ENCODE data around the gene PLEKHD1.
"Not testable (repeated sequence)": the region's sequence is repeated elsewhere in the genome, so short reads cannot be mapped to it uniquely, and the experiment has no call there.

The PLEKHD1 gene

GRCh38 chr14:69484444-69485314 is at the start of gene PLEKHD1:
Gene PLEKHD1, plus strand, starts transcription at chr14:69484728. Its CDS starts 238 bp downstream, at chr14:69484966.
- no peak for DNase-seq

- no peak for DNase-seq
Observed at GRCh38 chr14:69439521-69440270, 44.8 kb upstream of the PLEKHD1 start.

- no peak for DNase-seq
Observed at GRCh38 chr14:69441948-69442347, 42.6 kb upstream of the PLEKHD1 start.

DNA sequence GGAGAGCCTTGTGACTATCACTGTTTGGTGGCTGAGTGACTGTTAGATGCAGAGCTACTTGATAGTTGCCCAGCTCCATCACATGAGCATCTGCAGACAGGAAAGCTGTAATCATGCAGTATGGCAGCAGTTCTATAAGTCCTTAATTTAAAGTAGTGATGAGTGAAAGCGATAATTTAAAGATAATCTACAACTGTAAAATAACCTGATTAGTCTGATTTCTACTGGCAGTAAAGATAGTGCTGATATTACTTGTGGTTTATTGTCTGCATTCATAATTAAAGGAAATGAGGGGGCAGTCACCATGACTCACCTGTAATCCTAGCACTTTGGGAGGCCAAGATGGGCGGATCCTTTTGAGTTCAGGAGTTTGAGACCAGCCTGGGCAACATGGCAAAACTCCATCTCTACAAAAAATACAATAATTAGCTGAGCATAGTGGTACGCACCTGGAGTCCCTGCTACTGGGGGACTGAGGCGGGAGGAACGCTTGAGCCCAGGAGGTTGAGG is 41.2 kb upstream of the PLEKHD1 start:
- DNase-seq, result no peak

DNA sequence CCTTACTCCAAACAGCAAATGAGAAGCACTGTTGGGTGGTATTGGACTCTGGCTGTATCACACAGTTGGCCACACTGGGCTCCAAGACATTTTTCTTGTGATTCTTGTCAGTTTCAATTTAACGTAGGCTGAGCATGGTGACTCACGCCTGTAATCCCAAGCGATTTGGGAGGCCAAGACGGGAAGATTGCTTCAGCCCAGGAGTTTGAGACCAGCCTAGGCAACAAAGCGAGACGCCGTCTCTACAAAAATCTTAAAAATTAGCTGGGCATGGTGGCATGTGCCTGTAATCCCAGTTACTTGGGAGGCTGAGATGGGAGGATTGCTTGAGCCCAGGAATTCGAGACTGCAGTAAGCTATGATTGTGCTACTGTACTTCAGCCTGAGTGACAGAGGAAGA is 35.3 kb upstream of the PLEKHD1 start:
- no peak for DNase-seq

- no peak for DNase-seq
Observed at GRCh38 chr14:69451941-69452340, 32.6 kb upstream of the PLEKHD1 start.

DNA sequence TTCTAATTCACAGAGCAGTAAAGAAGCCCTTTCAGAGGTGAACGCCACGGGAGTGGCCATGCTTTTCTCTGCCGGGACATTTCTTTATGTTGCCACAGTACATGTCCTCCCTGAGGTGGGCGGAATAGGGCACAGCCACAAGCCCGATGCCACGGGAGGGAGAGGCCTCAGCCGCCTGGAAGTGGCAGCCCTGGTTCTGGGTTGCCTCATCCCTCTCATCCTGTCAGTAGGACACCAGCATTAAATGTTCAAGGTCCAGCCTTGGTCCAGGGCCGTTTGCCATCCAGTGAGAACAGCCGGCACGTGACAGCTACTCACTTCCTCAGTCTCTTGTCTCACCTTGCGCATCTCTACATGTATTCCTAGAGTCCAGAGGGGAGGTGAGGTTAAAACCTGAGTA is 26.2 kb upstream of the PLEKHD1 start:
- no peak for DNase-seq

DNA sequence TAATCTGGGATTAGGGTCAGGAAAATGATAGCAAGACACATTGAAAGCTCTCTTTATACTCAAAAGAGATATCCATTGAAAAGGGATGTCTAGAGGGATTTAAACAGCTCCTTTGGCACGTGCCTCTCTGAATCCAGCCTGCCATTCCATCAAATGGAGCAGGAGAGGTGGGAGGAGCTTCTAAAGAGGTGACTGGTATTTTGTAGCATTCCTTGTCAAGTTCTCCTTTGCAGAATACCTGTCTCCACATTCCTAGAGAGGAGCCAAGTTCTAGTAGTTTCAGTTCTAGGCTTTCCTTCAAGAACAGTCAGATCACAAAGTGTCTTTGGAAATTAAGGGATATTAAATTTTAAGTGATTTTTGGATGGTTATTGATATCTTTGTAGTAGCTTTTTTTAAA is 25.4 kb upstream of the PLEKHD1 start:
- DNase-seq, result no peak

DNA sequence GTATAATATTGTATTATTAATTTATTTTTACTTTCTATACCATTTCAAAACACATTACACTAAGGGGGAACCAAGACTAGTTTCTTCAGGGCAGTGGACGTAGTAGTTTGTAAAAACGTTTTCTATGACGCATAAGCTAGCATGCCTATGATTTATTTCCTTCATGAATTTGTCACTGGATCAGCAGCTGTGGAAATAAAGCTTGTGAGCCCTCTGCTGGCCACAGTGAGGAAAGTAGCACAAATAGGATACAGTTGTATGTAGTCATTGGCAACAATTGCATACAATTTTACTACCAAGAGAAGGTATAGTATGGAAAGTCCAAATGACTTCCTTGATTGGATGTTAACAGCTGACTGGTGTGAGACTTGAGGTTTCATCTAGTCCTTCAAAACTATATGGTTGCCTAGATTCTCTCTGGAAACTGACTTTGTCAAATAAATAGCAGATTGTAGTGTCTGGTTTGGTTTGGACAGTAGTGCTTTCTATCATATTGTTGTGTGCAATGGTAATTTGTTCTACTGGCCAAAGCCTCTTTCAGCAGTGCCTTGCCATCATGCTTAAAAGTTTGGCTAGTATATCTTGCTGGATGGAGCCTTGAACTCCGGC is 24.3 kb upstream of the PLEKHD1 start:
- DNase-seq, result peak; percentile 62

DNA sequence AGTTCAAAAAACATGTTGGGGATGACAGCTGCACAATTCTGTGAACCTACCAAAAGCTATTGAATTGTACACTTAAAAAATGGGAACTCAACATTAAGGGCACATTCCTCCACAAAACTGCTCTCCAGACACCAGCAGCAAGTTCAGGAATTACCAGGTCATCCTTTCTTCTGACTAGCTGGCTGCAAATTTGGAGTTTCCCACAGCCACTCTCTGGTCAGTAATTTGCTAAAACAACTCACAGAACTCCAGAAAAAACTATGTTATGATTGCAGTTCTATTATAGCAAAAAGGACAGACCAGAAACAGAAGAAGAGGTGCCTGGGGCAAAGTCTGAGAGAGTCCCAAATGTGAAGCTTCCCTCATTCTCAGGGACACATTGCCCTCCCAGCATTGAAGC is 20.1 kb upstream of the PLEKHD1 start:
- no peak for DNase-seq

GRCh38 chr14:69464829-69465228 is 19.7 kb upstream of the PLEKHD1 start:
- DNase-seq, result no peak

- DNase-seq, result no peak
Observed at GRCh38 chr14:69468949-69469348, 15.6 kb upstream of the PLEKHD1 start.

DNA sequence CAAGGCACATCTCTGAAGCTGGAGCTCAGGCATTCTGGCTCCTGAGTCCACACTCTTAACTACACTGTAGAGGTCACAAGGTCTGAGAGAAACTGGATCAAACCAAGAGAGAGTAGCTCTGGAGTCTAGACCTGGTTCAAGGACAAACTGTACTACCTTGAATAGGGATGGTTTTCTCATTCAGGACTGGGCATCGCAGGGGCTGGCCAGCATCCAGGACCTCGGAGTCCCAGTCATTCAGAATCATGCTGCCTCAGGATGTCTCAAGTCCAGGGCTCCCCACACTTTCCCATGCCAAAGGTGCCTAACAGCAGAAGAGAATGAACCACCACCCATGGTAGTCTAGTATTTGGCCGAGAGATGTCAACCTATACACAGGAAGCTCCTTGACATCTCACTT is 13.1 kb upstream of the PLEKHD1 start:
- no peak for DNase-seq

DNA sequence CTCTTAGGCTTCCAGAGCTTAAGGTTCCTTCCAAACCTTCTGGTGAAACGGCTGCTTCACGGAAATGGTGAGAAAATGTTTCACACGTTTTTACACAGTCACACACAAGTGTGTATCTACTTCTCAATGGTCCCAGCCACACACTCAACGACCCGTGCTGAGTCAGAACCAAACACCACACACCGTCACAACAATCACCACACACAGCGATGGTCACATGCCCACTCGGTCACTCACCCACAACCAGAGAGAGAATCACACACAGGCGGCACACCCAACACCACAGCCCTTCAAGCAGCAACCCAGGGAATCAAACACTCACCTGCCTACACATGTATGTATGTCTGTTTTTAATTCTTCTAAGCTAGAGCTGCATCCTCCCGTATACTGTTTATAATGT is 12.6 kb upstream of the PLEKHD1 start:
- DNase-seq, result no peak

DNA sequence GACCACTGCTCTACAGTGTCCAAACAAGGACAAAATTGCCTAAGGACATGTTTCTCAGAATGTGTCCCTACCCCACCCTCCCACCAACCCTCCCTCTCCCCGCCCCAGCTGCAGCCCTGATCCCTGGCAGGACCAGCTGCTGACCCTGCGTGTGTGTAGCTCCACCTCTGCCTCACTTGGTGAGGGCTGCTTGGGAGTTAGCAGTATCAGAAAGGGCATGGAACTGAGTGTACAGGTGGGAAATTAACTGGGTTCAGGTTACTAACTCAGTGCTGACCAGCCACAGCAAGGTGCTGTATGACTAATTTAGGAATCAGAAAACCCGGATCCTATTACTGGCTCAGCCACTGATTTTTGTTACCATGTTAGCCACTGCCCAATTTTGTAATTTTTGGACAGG is 11.3 kb upstream of the PLEKHD1 start:
- DNase-seq, result no peak

GRCh38 chr14:69473946-69474345 is 10.6 kb upstream of the PLEKHD1 start:
- no peak for DNase-seq

DNA sequence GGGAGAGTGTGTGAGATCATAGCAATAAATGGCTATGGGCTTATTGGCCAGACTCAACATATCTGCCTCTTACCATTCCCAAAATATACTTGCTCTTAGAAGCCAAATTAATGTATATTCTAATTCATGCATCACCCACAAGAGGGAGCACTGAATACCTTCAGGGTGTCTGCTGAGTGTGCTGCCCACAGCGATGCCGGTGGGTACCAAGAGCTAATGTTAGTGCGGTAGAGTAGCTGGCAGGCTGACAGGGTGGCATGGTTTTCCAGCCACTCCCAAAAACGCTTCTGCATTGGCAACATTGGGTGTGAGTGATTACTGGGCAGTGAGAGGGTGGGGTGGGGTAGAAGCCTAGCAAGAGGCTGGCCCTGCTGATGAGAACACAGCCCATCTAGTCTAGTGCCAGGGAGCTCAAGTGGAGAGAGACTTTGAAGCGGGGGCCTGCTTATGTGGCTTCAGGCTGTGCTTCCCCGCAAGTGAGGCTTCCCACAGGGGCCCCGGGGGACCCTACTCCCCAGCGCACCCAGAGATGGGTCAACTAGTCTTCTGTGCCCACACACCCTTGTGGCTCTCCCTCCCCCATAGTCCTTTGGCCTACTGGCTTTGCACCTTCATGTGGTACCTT is 9.2 kb upstream of the PLEKHD1 start:
- DNase-seq, result no peak

GRCh38 chr14:69476824-69477450 is 7.6 kb upstream of the PLEKHD1 start:
- not testable (repeated sequence) for DNase-seq

DNA sequence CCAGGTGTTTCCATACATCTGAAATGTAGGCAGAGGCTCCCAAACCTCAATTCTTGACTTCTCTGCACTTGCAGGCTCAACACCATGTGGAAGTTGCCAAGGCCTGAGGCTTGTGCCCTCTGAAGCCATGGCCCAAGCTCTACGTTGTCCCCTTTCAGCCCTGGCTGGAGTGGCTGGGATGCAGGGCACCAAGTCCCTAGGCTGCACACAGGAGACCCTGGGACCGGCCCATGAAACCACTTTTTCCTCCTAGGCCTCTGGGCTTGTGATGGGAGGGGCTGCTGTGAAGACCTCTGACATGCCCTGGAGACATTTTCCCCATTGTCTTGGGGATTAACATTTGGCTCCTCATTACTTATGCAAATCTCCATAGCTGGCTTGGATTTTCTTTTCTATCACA is 6.5 kb upstream of the PLEKHD1 start:
- DNase-seq, result not testable (repeated sequence)

DNA sequence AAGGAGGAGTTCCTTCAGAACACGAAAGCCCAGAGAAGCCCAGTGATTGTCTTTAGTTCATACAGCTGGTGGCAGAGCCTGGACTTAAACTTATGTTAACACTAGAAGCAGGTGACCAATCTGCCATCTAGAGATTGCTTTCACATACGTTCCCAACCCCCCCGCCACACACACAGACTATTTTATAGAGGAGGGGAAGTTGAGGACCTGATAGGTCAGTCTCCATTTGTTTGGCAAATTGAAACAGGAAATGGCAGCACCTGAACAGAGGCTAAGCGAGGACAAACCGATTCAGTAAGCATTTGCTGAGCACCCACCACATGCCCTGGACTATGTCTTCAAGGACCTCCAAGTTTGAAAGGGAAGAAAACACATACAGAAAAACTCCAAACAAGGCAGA is 4.8 kb upstream of the PLEKHD1 start:
- no peak for DNase-seq

DNA sequence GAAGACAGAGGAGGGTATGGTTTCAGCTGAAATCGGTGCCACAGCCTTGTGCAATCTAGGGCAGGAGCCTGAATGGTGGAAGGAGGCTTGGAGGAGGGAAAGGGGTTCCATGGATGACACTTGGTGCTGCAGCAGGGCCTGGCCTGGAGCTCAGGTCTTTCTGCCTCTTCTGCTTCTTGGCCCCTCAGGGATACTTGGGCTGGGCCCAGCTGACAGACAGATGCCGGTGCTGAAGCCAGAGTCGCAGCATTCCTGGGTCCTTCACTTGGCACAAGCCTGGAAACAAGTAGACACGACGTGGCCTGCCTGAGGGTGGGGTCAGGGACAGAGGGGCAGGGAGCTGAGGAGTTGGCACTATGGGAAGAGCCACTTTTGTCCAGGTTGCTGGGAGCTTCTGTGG is 4.4 kb upstream of the PLEKHD1 start:
- no peak for DNase-seq

GRCh38 chr14:69481815-69482568 is 2.5 kb upstream of the PLEKHD1 start:
- DNase-seq, result no peak
